ENCODE data around the gene RHOBTB1.

DNA sequence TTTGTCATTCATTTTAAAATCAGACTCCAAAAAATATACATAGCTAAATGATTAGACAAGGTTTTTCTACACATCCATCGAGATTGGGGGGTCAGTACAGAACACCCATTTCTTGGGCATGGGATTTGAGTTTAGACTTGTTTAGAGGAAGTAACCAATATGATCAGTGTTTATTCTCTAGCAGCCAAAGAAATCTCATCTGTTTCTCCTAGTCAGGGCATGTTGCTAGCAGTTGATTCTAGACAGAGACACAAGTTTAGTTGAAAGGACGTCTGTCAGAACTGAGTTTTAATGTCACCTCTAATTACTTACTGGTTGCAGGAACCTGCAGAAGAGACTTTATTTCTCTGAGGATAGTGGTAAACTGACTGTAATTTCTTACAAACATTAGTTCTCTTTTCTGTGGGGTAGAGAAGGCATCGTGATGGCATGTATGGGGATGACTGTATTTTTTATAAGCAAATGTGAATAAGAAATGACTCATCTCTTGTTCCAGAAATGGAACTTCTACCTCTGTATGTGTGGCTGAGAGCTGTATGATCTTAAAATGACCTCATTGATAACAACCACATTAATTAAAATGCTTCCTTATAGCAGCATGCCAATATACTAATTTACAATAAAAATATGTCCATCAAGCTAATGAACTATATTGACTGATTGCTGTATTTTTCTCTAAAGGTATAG lies 30.6 kb upstream of the RHOBTB1 start:
- TF ChIP-seq, protein P1, sequence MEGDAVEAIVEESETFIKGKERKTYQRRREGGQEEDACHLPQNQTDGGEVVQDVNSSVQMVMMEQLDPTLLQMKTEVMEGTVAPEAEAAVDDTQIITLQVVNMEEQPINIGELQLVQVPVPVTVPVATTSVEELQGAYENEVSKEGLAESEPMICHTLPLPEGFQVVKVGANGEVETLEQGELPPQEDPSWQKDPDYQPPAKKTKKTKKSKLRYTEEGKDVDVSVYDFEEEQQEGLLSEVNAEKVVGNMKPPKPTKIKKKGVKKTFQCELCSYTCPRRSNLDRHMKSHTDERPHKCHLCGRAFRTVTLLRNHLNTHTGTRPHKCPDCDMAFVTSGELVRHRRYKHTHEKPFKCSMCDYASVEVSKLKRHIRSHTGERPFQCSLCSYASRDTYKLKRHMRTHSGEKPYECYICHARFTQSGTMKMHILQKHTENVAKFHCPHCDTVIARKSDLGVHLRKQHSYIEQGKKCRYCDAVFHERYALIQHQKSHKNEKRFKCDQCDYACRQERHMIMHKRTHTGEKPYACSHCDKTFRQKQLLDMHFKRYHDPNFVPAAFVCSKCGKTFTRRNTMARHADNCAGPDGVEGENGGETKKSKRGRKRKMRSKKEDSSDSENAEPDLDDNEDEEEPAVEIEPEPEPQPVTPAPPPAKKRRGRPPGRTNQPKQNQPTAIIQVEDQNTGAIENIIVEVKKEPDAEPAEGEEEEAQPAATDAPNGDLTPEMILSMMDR (IDR thresholded peaks at IDR 0.05; ENCODE audit: low read depth, low read length): no peak
- no peak for TF ChIP-seq EZH2phosphoT487 (IDR thresholded peaks at IDR 0.05; ENCODE audit: low read depth)
